Activated CD8-positive, alpha-beta T cell treated with anti-CD3 and anti-CD28 coated beads for 36 hours (primary cell): ENCODE measurements around the gene ATP6V0B. TPM values are rescaled to one million over a fixed set of nuclear protein-coding genes. Genes with fewer than 3 reads are reported as not detected.

Source experiments
- ATAC-seq: fragments of 200-7000 bp; cut with Tn5 transposase; one replicate; pipeline ENCODE4 v1.10.0; 2021; ENCODE audit warnings: mild to moderate bottlenecking, moderate library complexity
- CTCF ChIA-PET: fragments of 350-600 bp; sonication (Branson Sonifier 250); formaldehyde crosslinking; loops from one replicate; lab custom pipeline; 2021; ENCODE audit warnings: antibody characterized with exemption; lab: Charles Lee
- POLR2A ChIA-PET: fragments of 350-600 bp; sonication (Branson Sonifier 250); formaldehyde crosslinking; loops from one replicate; lab custom pipeline; 2021; ENCODE audit warnings: antibody characterized with exemption; lab: Charles Lee
- DNase-seq: peaks from one replicate; pipeline ENCODE4 v3.0.0-alpha.2; 2020
- H3K27ac Mint-ChIP-seq: one replicate; pipeline ENCODE4 v1.8.0; 2021; ENCODE audit warnings: mild to moderate bottlenecking, mixed read lengths
- H3K27me3 Mint-ChIP-seq: one replicate; pipeline ENCODE4 v1.8.0; 2021; ENCODE audit warnings: mixed read lengths
- H3K36me3 Mint-ChIP-seq: one replicate; pipeline ENCODE4 v1.8.0; 2021; ENCODE audit warnings: low read depth, mixed read lengths
- H3K4me1 Mint-ChIP-seq: one replicate; pipeline ENCODE4 v1.8.0; 2021; ENCODE audit warnings: low read depth, mixed read lengths
- H3K4me3 Mint-ChIP-seq: one replicate; pipeline ENCODE4 v1.8.0; 2021; ENCODE audit warnings: mild to moderate bottlenecking, moderate library complexity, mixed read lengths
- H3K9me3 Mint-ChIP-seq: one replicate; pipeline ENCODE4 v1.8.0; 2021; ENCODE audit warnings: mixed read lengths
- CTCF ChIP-seq: fragments of 200-600 bp; IDR thresholded peaks from one replicate; pipeline ENCODE4 v1.8.0; 2022; ENCODE audit warnings: antibody characterized with exemption, mild to moderate bottlenecking
- intact Hi-C: fragments of 100-400 bp; cut with micrococcal nuclease; formaldehyde crosslinking; loops from one replicate; pipeline ENCODE4 v1.10.0; 2022
- total RNA-seq, 2 experiments: library from RNA; stranded (reverse); gene quantifications; one replicate each; pipeline ENCODE4 v1.2.3, GENCODE V29; 2021

Gene ATP6V0B
- total RNA-seq, 2 experiments from 2014 or later: 67.6 to 75.5 TPM

- H3K27ac Mint-ChIP-seq: no peak overlapping the region
- CTCF ChIA-PET: interaction anchor here (1.7 to 12.8 kb wide), 6 partner anchors 14 to 402 kb away, joined by 5 to 307 read pairs (median 16); partner anchors contain the start of genes IPO13 and PTPRF
- intact Hi-C loops: loop anchor here (5.0 kb wide), 1 partner anchor 405 kb away; no protein-coding TSS in a partner anchor
- peaks cover 24% of the 10 kb centered on the region for H3K4me1 Mint-ChIP-seq
- POLR2A ChIA-PET: interaction anchor here (1.0 kb wide), 1 partner anchor 16 kb away, joined by 3 read pairs; no protein-coding TSS in a partner anchor
- H3K36me3 Mint-ChIP-seq: no peaks in the 10 kb centered on the region
- no peak for ATAC-seq
- no peaks in the 10 kb centered on the region for H3K9me3 Mint-ChIP-seq
- no peak for TF ChIP-seq CTCF
- no peak for DNase-seq
- H3K27me3 Mint-ChIP-seq: peaks cover 25% of the 10 kb centered on the region
- no peak overlapping the region for H3K4me3 Mint-ChIP-seq
Observed at GRCh38 chr1:43931711-43932660, 42.8 kb upstream of the ATP6V0B start.

GRCh38 chr1:43932786-43933385 lies 41.9 kb upstream of the ATP6V0B start:
- CTCF ChIA-PET: interaction anchor here (1.0 to 12.8 kb wide), 7 partner anchors 11 to 403 kb away, joined by 3 to 307 read pairs (median 14); partner anchors contain the start of genes IPO13 and PTPRF
- no peaks in the 10 kb centered on the region for H3K9me3 Mint-ChIP-seq
- H3K4me3 Mint-ChIP-seq: peak overlapping the region; percentile 10
- ATAC-seq: no peak
- no peak overlapping the region for H3K27ac Mint-ChIP-seq
- H3K4me1 Mint-ChIP-seq: peaks cover 24% of the 10 kb centered on the region
- POLR2A ChIA-PET: interaction anchor here (1.0 kb wide), 1 partner anchor 17 kb away, joined by 3 read pairs; no protein-coding TSS in a partner anchor
- no peaks in the 10 kb centered on the region for H3K36me3 Mint-ChIP-seq
- intact Hi-C loops: loop anchor here (5.0 kb wide), 1 partner anchor 406 kb away; no protein-coding TSS in a partner anchor
- TF ChIP-seq CTCF: no peak
- peaks cover 25% of the 10 kb centered on the region for H3K27me3 Mint-ChIP-seq
- no peak for DNase-seq

GRCh38 chr1:43933386-43934100 lies 41.2 kb upstream of the ATP6V0B start, which contains the start of gene ARTN:
TSS of gene ARTN (plus strand) at chr1:43933801. CDS start at chr1:43935657, 1,856 bp downstream.
- TF ChIP-seq CTCF: no peak
- intact Hi-C loops: loop anchor here (2.0 to 5.0 kb wide), 2 partner anchors 171 to 406 kb away; no protein-coding TSS in a partner anchor
- DNase-seq (no peak), ATAC-seq (no peak)
- peaks cover 24% of the 10 kb centered on the region for H3K4me1 Mint-ChIP-seq
- H3K27ac Mint-ChIP-seq: no peak within 1 kb of the TSS
- ChIA-PET POLR2A (interaction anchor here (1.0 kb wide), 1 partner anchor 17 kb away, joined by 3 read pairs; no protein-coding TSS in a partner anchor), CTCF (interaction anchor here (0.9 to 12.8 kb wide), 36 partner anchors 8 to 413 kb away, joined by 3 to 307 read pairs (median 6); partner anchors contain the start of genes ATP6V0B, IPO13, KDM4A and PTPRF)
- peak within 1 kb of the TSS; percentile 41 for H3K4me3 Mint-ChIP-seq
- no peaks in the 10 kb centered on the region for H3K9me3 Mint-ChIP-seq
- peaks cover 25% of the 10 kb centered on the region for H3K27me3 Mint-ChIP-seq
- no peaks in the 10 kb centered on the region for H3K36me3 Mint-ChIP-seq

GRCh38 chr1:43934101-43934985 lies 40.4 kb upstream of the ATP6V0B start:
- H3K9me3 Mint-ChIP-seq: no peaks in the 10 kb centered on the region
- intact Hi-C loops: loop anchor here (2.0 to 5.0 kb wide), 2 partner anchors 172 to 407 kb away; no protein-coding TSS in a partner anchor
- no peaks in the 10 kb centered on the region for H3K36me3 Mint-ChIP-seq
- H3K27me3 Mint-ChIP-seq: peaks cover 25% of the 10 kb centered on the region
- peak; percentile 79 for TF ChIP-seq CTCF
- peak overlapping the region; percentile 41 for H3K4me3 Mint-ChIP-seq
- POLR2A ChIA-PET: interaction anchor here (0.7 to 1.8 kb wide), 5 partner anchors 11 to 284 kb away, joined by 3 to 4 read pairs (median 3); partner anchors contain the start of gene KDM4A
- ATAC-seq (peak; percentile 64), DNase-seq (peak; percentile 76)
- no peak overlapping the region for H3K27ac Mint-ChIP-seq
- H3K4me1 Mint-ChIP-seq: peaks cover 24% of the 10 kb centered on the region
- CTCF ChIA-PET: interaction anchor here (0.5 to 12.8 kb wide), 91 partner anchors 8 to 707 kb away, joined by 3 to 307 read pairs (median 5); partner anchors contain the start of genes ATP6V0B, CCDC24, DPH2 and IPO13
